ENCODE data around the gene ENTPD6.
A peak's percentile ranks its signal among the peaks of the same experiment; 100 is the strongest.
"Not testable (repeated sequence)": the region's sequence is repeated elsewhere in the genome, so short reads cannot be mapped to it uniquely, and the experiment has no call there.

ENTPD6 gene

GRCh38 chr20:25195014-25195961 is at the start of gene ENTPD6:
ENTPD6 (plus strand) TSS chr20:25195712; CDS start chr20:25206537, 10,825 bp downstream.
- peak within 1 kb of the TSS; percentile 84 for H3K4me3 ChIP-seq (ENCODE audit: low read depth, low read length)

GRCh38 chr20:25146976-25147375 is 48.5 kb upstream of the ENTPD6 start:
- H3K4me3 ChIP-seq (ENCODE audit: low read depth, low read length): no peak overlapping the region

- H3K4me3 ChIP-seq (ENCODE audit: low read depth, low read length): no peak overlapping the region
These were observed 47.8 kb upstream of the ENTPD6 start for GRCh38 chr20:25147716-25148115.

GRCh38 chr20:25148181-25148981 is 47.1 kb upstream of the ENTPD6 start:
- H3K4me3 ChIP-seq (ENCODE audit: low read depth, low read length): no peak overlapping the region

- no peak overlapping the region for H3K4me3 ChIP-seq (ENCODE audit: low read depth, low read length)
These were observed 46.3 kb upstream of the ENTPD6 start for GRCh38 chr20:25148982-25149846.

- no peak overlapping the region for H3K4me3 ChIP-seq (ENCODE audit: low read depth, low read length)
These were observed 45.5 kb upstream of the ENTPD6 start for GRCh38 chr20:25150016-25150415.

- H3K4me3 ChIP-seq (ENCODE audit: low read depth, low read length): no peak overlapping the region
These were observed 37.5 kb upstream of the ENTPD6 start for GRCh38 chr20:25158043-25158442.

GRCh38 chr20:25160467-25160866 is 35.0 kb upstream of the ENTPD6 start:
- no peak overlapping the region for H3K4me3 ChIP-seq (ENCODE audit: low read depth, low read length)

- no peak overlapping the region for H3K4me3 ChIP-seq (ENCODE audit: low read depth, low read length)
These were observed 34.6 kb upstream of the ENTPD6 start for GRCh38 chr20:25160897-25161296.

GRCh38 chr20:25165128-25165527 is 30.4 kb upstream of the ENTPD6 start:
- no peak overlapping the region for H3K4me3 ChIP-seq (ENCODE audit: low read depth, low read length)

- H3K4me3 ChIP-seq (ENCODE audit: low read depth, low read length): not testable (repeated sequence)
These were observed 29.3 kb upstream of the ENTPD6 start for GRCh38 chr20:25166105-25166782.

GRCh38 chr20:25173321-25173720 is 22.2 kb upstream of the ENTPD6 start:
- no peak overlapping the region for H3K4me3 ChIP-seq (ENCODE audit: low read depth, low read length)

GRCh38 chr20:25173886-25174308 is 21.6 kb upstream of the ENTPD6 start:
- H3K4me3 ChIP-seq (ENCODE audit: low read depth, low read length): no peak overlapping the region

GRCh38 chr20:25176184-25176583 is 19.3 kb upstream of the ENTPD6 start:
- H3K4me3 ChIP-seq (ENCODE audit: low read depth, low read length): no peak overlapping the region

GRCh38 chr20:25177890-25178321 is 17.6 kb upstream of the ENTPD6 start:
- H3K4me3 ChIP-seq (ENCODE audit: low read depth, low read length): no peak overlapping the region

- H3K4me3 ChIP-seq (ENCODE audit: low read depth, low read length): no peak overlapping the region
These were observed 16.7 kb upstream of the ENTPD6 start for GRCh38 chr20:25178563-25179438.

GRCh38 chr20:25179439-25180089 is 15.9 kb upstream of the ENTPD6 start:
- H3K4me3 ChIP-seq (ENCODE audit: low read depth, low read length): no peak overlapping the region

- H3K4me3 ChIP-seq (ENCODE audit: low read depth, low read length): not testable (repeated sequence)
These were observed 11.1 kb upstream of the ENTPD6 start for GRCh38 chr20:25184391-25184790.

- no peak overlapping the region for H3K4me3 ChIP-seq (ENCODE audit: low read depth, low read length)
These were observed 8.3 kb upstream of the ENTPD6 start for GRCh38 chr20:25187220-25187619.
